Hepatocyte (in vitro differentiated cells): ENCODE data around the gene DAB2IP.

Experiments
- CTCF ChIP-seq: fragments of 200-600 bp; sonication (generic); IDR thresholded peaks from 2 replicates; pipeline ENCODE4 v1.5.1; 2016; ENCODE audit warnings: antibody characterized with exemption, mild to moderate bottlenecking; ENCODE audit not compliant: poor library complexity
- EZH2 ChIP-seq: fragments of 200-600 bp; sonication (generic); IDR thresholded peaks from 2 replicates; pipeline ENCODE4 v1.6.1; 2016; ENCODE audit warnings: antibody characterized with exemption, mild to moderate bottlenecking, borderline replicate concordance
- EZH2phosphoT487 ChIP-seq: fragments of 200-600 bp; sonication (generic); IDR thresholded peaks from one replicate; pipeline ENCODE4 v1.6.1; 2018; ENCODE audit warnings: antibody characterized with exemption, mild to moderate bottlenecking, low read depth, moderate library complexity; ENCODE audit not compliant: unreplicated experiment, severe bottlenecking

- TF ChIP-seq CTCF (no peak), EZH2 (no peak), EZH2phosphoT487 (no peak)
Observed at GRCh38 chr9:121649476-121650216, 1.8 kb upstream of the DAB2IP start.
